Measurements from ENCODE around the gene KRT83.
A peak's percentile ranks its signal among the peaks of the same experiment; 100 is the strongest.
"Not testable (repeated sequence)": the region's sequence is repeated elsewhere in the genome, so short reads cannot be mapped to it uniquely, and the experiment has no call there.

Gene KRT83

GRCh38 chr12:52293926-52294325, 27.3 kb downstream of the KRT83 start:
- no peak for TF ChIP-seq CTCF (IDR thresholded peaks at IDR 0.05)
- no peak overlapping the region for H3K4me3 ChIP-seq
- peaks cover 0 to 11% of the 10 kb centered on the region in 2 donors for H3K27me3 ChIP-seq
- H3K9me3 ChIP-seq: no peaks in the 10 kb centered on the region
- intact Hi-C loops (cut with DNase I; ENCODE audit: low total_unique reads): no loop called here
- no peaks in the 10 kb centered on the region for H3K36me3 ChIP-seq
- H3K4me1 ChIP-seq: no peaks in the 10 kb centered on the region
- no peak for DNase-seq
- H3K27ac ChIP-seq: no peak overlapping the region

GRCh38 chr12:52291267-52291935, 29.8 kb downstream of the KRT83 start, which contains the start of gene KRT81:
KRT81 (minus strand) TSS chr12:52291534; CDS start chr12:52291465, 69 bp downstream.
- H3K9me3 ChIP-seq: no peaks in the 10 kb centered on the region
- DNase-seq: no peak
- peaks cover 0 to 11% of the 10 kb centered on the region in 2 donors for H3K27me3 ChIP-seq
- no peaks in the 10 kb centered on the region for H3K36me3 ChIP-seq
- intact Hi-C loops (cut with DNase I; ENCODE audit: low total_unique reads): no loop called here
- no peaks in the 10 kb centered on the region for H3K4me1 ChIP-seq
- H3K4me3 ChIP-seq: no peak within 1 kb of the TSS
- no peak within 1 kb of the TSS for H3K27ac ChIP-seq
- no peak for TF ChIP-seq CTCF (IDR thresholded peaks at IDR 0.05)

- DNase-seq; intact Hi-C loops (cut with DNase I; ENCODE audit: low total_unique reads); H3K4me1 ChIP-seq; H3K27ac ChIP-seq; H3K9me3 ChIP-seq; H3K4me3 ChIP-seq; H3K36me3 ChIP-seq: not testable (repeated sequence)
- H3K27me3 ChIP-seq: peaks cover 0 to 11% of the 10 kb centered on the region in 2 donors
Measured at GRCh38 chr12:52290483-52291134, 30.6 kb downstream of the KRT83 start.

- H3K4me1 ChIP-seq; H3K27ac ChIP-seq; H3K36me3 ChIP-seq; H3K9me3 ChIP-seq; DNase-seq; H3K27me3 ChIP-seq; H3K4me3 ChIP-seq; intact Hi-C loops (cut with DNase I; ENCODE audit: low total_unique reads): not testable (repeated sequence)
Measured at GRCh38 chr12:52287816-52288805, 33.1 kb downstream of the KRT83 start.

- H3K9me3 ChIP-seq; H3K36me3 ChIP-seq; H3K27me3 ChIP-seq; intact Hi-C loops (cut with DNase I; ENCODE audit: low total_unique reads); DNase-seq; H3K4me3 ChIP-seq; H3K27ac ChIP-seq; H3K4me1 ChIP-seq: not testable (repeated sequence)
Measured at GRCh38 chr12:52286857-52287785, 34.1 kb downstream of the KRT83 start.

GRCh38 chr12:52285851-52286530, 35.2 kb downstream of the KRT83 start:
- Histone ChIP-seq H3K27ac (no peak overlapping the region), H3K4me1 (peaks cover 0 to 9% (median 7%) of the 10 kb centered on the region in 4 donors), H3K9me3 (no peaks in the 10 kb centered on the region), H3K27me3 (no peaks in the 10 kb centered on the region), H3K4me3 (no peak overlapping the region), H3K36me3 (no peaks in the 10 kb centered on the region)
- no peak for TF ChIP-seq CTCF (IDR thresholded peaks at IDR 0.05)
- DNase-seq: peak in 1 of 2 donors; percentile 61
- intact Hi-C loops (cut with DNase I; ENCODE audit: low total_unique reads): no loop called here

All from tibial artery (tissue), 4 donors.